Upper lobe of right lung (tissue), 1 donor: ENCODE measurements around the gene CLIC3. TPM values are rescaled to one million over a fixed set of nuclear protein-coding genes. Genes with fewer than 3 reads are reported as not detected.

Experiments
- ATAC-seq: fragments of 200-7000 bp; cut with Tn5 transposase; one replicate; pipeline ENCODE4 v1.9.1; 2020; ENCODE audit warnings: mild to moderate bottlenecking, moderate library complexity
- DNase-seq: peaks from one replicate; pipeline ENCODE4 v3.0.0-alpha.2; 2020
- H3K27ac ChIP-seq: fragments of 200-600 bp; one replicate; pipeline ENCODE4 v1.8.0; 2022
- H3K27me3 ChIP-seq: fragments of 200-600 bp; one replicate; pipeline ENCODE4 v1.8.0; 2022; ENCODE audit warnings: mild to moderate bottlenecking
- H3K36me3 ChIP-seq: fragments of 200-600 bp; one replicate; pipeline ENCODE4 v1.8.0; 2022
- H3K4me1 ChIP-seq: fragments of 200-600 bp; one replicate; pipeline ENCODE4 v1.8.0; 2022
- H3K4me3 ChIP-seq: fragments of 200-600 bp; one replicate; pipeline ENCODE4 v1.8.0; 2022; ENCODE audit warnings: mild to moderate bottlenecking
- H3K9me3 ChIP-seq: fragments of 200-600 bp; one replicate; pipeline ENCODE4 v1.8.0; 2022
- CTCF ChIP-seq: fragments of 200-600 bp; IDR thresholded peaks from one replicate; pipeline ENCODE4 v1.8.0; 2022; ENCODE audit warnings: antibody characterized with exemption
- intact Hi-C: fragments of 100-400 bp; cut with DNase I; formaldehyde crosslinking; loops from one replicate; pipeline ENCODE4 v1.11.0; 2022
- total RNA-seq: library from RNA; stranded (reverse); fragmentation: NEBNext Ultra II Directional; extraction: Animal tissue kit (Norgen Biotek cat#: 25700); gene quantifications from one replicate; pipeline ENCODE4 v1.2.1, GENCODE V29; 2021
- donor health status: DM: no; HTN: yes; CAD: no; lungs with severe emphysema.

The CLIC3 gene
- total RNA-seq, 1 donor from 2014 or later: 80.7 TPM

GRCh38 chr9:136969774-136970173 is 26.6 kb downstream of the CLIC3 start:
- intact Hi-C loops: no loop called here

GRCh38 chr9:136969150-136969549 is 27.2 kb downstream of the CLIC3 start:
- no peak for DNase-seq
- no peak for TF ChIP-seq CTCF
- ATAC-seq: peak; percentile 3

More at GRCh38 chr9:136969774-136970173, 26.6 kb downstream of the CLIC3 start:
- Histone ChIP-seq H3K9me3 (no peaks in the 10 kb centered on the region), H3K36me3 (no peaks in the 10 kb centered on the region), H3K4me1 (peaks cover 6% of the 10 kb centered on the region), H3K27me3 (no peaks in the 10 kb centered on the region), H3K4me3 (no peak overlapping the region), H3K27ac (no peak overlapping the region)
- DNase-seq: no peak
- ATAC-seq: no peak
- no peak for TF ChIP-seq CTCF

GRCh38 chr9:136968333-136969127 is 27.8 kb downstream of the CLIC3 start:
- intact Hi-C loops: no loop called here
- no peaks in the 10 kb centered on the region for H3K27me3 ChIP-seq
- peaks cover 15% of the 10 kb centered on the region for H3K4me1 ChIP-seq
- H3K4me3 ChIP-seq: no peak overlapping the region
- no peak for DNase-seq
- ATAC-seq: no peak
- H3K36me3 ChIP-seq: no peaks in the 10 kb centered on the region
- no peak overlapping the region for H3K27ac ChIP-seq
- no peaks in the 10 kb centered on the region for H3K9me3 ChIP-seq
- TF ChIP-seq CTCF: no peak

More at GRCh38 chr9:136969150-136969549, 27.2 kb downstream of the CLIC3 start:
- Histone ChIP-seq H3K4me1 (peaks cover 12% of the 10 kb centered on the region), H3K27me3 (no peaks in the 10 kb centered on the region), H3K27ac (no peak overlapping the region), H3K36me3 (no peaks in the 10 kb centered on the region), H3K9me3 (no peaks in the 10 kb centered on the region), H3K4me3 (no peak overlapping the region)
- intact Hi-C loops: no loop called here

GRCh38 chr9:136965771-136966484 is 30.4 kb downstream of the CLIC3 start:
- no peaks in the 10 kb centered on the region for H3K36me3 ChIP-seq
- no peak for TF ChIP-seq CTCF
- H3K27ac ChIP-seq: no peak overlapping the region
- intact Hi-C loops: no loop called here
- no peaks in the 10 kb centered on the region for H3K9me3 ChIP-seq
- ATAC-seq: no peak
- DNase-seq: no peak
- no peak overlapping the region for H3K4me3 ChIP-seq
- no peaks in the 10 kb centered on the region for H3K27me3 ChIP-seq
- H3K4me1 ChIP-seq: peaks cover 15% of the 10 kb centered on the region

GRCh38 chr9:136964833-136965422 is 31.4 kb downstream of the CLIC3 start:
- Histone ChIP-seq H3K36me3 (no peaks in the 10 kb centered on the region), H3K9me3 (no peaks in the 10 kb centered on the region), H3K4me3 (no peak overlapping the region), H3K27me3 (no peaks in the 10 kb centered on the region), H3K4me1 (peaks cover 15% of the 10 kb centered on the region), H3K27ac (no peak overlapping the region)
- no peak for TF ChIP-seq CTCF
- ATAC-seq (no peak), DNase-seq (no peak)
- intact Hi-C loops: no loop called here
